HTERT RPE-1 (cell line): ENCODE data around the gene CDH3.

Experiments
- in situ Hi-C: fragments of 300-500 bp; cut with MboI; formaldehyde crosslinking; loops from 4 replicates; pipeline ENCODE4 v1.14.3; 2020; ENCODE audit warnings: low sequenced_read_pairs

CDH3 gene

DNA sequence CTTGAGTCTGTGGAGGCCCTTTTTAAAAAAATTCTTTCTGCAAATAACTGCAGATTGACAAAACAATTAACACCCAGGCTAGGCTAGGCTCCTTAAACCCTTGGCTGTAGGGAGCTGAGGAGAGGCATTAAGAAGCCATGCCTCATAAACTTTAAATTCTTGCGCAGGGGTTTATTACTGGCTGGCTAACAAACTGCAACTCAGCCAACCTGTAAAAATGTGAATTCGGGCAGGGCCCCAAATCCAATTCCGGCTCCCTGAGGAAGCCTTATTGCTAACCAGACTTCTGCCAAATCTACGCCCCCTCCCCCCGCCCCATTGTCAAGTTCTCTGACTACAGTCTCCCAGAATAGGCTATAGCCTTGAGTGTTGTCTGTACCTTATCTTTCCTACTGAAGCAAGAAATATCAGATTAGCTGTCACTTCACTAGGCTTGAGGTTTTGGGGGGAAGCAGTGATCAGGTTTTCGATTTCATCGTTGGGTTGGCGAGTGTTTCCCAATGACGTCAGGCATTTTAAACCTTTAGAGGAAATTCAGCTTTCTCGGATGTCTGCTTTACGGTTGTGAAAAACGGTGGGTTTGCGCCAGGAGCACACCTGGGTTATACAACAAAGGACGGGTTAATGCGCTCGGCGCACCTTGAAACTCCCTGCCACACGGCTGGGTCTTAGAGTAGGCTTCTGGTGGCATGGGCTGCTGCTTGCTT, 2.0 kb downstream of the CDH3 start:
- in situ Hi-C loops = no loop called here

DNA sequence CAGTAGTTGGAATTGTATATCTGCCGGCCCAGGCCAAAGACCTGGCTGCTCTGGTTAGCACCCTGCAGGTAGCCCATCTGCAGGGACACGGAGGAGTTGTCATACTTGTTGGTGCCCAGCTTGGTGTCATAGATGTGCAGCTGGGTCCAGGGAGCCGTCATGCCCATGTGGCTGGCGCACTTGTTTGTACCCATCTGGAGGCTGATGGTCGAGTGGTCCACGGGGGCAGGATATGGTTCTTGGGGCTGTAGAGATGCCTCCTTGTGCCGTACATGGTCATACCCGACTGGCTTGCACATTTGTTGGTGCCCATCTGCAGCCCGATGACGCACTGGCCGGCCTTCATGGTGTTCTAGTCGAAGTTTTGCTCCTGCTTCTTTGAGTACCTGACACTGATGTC, 6.0 kb downstream of the CDH3 start:
- in situ Hi-C loops = no loop called here

DNA sequence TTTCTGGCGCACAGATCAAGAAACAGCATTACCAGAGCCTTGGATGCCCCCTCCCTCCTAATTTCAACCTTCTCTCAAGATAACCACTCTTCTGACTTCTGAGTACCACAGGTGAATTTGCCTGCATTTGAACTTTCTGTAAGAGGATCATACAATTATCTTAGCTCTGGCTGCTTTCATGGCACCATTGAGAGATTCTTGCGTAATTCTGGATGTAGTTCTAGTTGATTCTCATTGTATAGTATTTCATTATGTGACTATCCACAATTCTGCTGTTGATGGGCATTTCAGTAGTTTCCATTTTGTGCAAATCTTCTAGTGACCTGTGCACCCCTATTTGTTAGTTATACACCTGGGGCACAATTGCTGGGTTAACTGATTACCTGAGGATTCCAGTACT, 7.5 kb downstream of the CDH3 start:
- in situ Hi-C loops = no loop called here

DNA sequence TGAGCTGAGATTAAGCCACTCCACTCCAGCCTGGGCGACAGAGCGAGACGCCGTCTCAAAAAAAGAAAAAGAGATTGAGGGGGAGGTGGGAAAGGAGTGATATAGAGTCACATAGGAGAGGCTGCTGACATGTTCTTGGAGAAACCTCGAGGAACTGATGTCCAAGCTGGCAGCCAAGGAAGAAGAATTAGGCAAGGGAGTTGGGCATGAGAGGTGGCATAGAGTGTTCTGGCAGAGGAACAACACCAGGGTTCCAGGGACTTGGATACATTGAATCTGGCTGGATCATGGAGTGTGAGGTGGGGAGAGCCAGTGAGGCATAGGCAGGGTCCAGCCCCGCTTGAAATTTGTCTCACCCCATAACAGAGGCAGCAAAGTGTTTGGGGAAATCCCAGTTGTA, 10.7 kb downstream of the CDH3 start:
- in situ Hi-C loops = no loop called here

DNA sequence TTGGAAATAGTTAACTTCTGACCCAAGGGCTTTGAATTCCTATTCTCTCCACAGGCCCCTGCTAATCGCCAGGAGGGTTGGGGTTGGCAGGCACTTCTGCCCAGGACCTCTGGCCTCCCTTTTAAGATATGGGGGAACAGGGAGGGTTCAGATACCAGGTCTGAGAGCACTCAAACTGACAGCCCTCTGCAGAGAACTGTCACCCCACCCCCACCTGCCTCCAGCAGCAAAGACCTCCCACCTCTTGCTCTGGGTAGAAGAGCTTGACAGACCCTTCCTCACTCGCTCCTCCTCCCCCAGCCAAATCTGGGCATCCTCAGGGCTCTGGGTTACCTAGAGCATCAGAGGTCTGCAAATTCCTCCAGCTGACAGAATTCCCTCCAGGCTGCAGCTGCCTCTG, 11.6 kb downstream of the CDH3 start:
- in situ Hi-C loops = no loop called here

DNA sequence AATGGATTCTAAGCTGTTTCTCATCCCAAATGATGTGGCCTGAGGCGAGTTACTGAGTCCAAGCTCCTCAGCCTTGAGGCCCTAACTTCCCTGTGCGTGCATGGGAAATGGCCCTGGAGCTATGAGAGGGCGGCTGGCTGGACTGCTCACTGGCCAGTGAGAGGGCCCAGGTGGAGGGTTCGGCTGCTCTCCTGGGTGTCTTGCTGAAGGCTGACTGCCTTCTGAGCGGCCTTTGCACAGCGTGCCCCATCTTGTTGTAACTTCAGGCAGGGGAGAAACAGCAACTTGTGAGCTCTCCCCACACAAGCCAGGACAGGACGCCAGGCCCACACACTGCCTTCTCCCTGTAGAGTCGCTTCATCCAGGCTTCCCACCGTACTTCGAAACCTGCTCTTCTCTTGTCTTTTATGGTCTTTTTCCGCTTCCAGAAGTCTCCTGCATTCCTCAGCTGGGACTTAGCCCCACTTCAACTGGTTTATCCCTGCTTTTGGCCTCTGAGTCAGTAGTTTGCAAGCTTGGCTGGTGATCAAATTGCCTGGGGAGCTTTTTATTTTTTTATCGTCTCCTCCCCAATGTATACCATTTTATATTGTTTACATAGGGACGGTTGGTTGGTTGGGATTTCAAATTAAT, 13.3 kb downstream of the CDH3 start:
- in situ Hi-C loops = no loop called here

DNA sequence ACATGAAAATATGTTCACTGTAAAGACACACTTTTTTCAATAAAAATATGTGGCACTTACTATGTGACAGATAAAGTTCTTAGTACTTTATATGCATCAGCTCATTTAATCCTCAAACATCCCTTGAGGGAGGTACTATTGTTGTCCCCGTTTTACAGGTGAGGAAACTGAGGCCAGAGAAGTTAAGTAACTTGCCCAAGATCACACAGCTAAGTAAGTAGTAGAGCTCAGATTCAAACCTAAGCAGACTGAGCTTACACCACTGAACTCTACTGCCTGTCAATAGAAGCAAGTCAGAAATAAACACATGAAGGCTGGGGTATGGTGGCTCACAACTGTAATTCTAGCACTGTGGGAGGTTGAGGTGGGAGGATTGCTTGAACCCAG, 13.9 kb downstream of the CDH3 start:
- in situ Hi-C loops = no loop called here

DNA sequence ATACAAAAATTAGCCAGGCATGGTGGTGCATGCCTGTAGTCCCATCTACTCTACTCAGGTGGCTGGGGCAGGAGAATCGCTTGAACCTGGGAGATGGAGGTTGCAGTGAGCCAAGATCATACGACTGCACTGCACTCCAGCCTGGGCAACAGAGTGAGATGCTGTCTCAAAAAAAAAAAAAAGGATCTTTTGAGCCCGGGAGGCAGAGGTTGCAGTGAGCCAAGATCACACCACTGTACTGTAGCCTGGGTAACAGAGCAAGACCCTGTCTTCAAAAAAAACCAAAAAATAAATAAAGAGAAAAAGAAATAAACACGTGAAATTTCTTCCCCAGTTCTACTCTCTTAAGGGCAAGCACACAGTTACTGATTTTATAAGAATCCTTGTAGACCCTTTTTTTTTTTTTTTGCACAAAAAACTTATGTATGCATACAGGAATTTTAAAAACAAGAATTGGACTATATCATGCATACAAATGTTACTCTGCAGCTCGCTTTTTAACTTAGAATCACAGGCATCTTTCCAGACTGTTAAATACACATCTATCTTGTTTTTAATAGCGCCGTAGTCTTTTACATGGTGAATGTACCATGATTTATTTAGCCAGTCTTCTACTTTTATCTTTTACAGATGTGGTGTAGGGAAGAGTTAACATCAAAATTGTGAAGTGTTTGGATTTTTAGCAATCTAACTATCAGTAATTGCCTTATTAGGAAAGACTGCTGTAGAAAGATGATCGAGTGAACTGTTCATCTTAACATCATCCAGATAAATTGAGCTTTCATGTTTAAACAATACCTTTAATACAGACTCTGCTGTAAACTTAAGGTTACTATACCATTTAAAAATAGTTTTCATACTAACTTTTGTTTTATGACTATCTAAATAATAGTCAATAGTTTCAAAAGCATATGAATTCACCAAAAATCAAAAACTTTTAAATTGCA, 14.6 kb downstream of the CDH3 start:
- in situ Hi-C loops = no loop called here

DNA sequence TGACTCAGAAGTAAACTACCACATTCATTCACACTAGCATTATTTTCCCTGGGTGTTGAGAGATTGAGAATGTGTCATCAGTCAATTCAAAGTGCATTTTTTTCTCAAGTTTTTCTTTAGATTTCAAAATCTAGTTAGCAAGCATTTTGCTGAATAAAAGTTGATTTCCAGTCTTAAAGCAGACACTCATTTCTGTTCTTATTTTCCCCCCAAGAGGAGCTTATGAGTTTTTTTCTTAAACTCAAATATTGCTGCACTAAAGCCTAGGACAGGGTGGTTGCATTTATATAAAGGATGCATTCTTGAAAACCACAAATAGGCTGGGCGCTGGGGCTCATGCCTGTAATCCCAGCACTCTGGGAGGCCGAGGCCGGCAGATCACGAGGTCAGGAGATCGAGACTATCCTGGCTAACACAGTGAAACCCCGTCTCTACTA, 15.3 kb downstream of the CDH3 start:
- in situ Hi-C loops = no loop called here

DNA sequence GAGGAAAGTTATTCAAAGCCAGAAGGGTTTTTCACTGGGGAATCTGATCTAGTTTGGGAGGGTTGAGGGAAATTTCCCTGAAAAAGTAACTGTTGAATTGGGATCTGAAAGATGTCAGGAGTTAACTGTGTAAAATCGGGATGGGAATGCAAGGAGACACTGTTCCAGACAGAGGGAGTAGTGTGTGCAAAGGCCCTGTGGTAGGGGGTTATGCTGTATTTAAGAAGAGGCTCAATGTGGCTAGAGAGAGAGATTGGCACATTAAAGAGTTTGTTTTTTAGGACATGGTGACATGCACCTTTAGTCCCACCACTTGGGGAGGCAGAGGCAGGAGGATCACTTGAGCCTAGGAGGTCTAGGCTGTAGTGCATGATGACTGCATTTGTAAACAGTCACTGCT, 16.9 kb downstream of the CDH3 start:
- in situ Hi-C loops = no loop called here

DNA sequence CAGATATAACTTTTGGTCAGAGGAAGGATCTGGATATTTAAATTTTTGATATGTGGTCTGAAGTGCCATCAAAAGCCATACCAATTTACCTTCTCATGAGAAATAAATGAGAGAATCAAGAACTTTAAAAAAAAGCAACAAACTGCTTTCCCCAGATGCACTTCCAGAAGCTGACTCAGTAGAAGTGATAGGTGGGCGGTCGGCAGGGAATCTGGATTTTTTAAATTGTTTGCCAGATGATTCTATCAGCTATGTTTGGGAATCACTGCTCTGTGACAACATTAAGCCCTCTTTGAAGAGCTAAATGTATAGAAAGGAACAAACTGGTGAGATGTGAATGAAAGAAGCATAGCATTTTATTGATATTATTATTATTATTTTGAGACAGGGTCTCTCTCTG, 19.2 kb downstream of the CDH3 start:
- in situ Hi-C loops = no loop called here

DNA sequence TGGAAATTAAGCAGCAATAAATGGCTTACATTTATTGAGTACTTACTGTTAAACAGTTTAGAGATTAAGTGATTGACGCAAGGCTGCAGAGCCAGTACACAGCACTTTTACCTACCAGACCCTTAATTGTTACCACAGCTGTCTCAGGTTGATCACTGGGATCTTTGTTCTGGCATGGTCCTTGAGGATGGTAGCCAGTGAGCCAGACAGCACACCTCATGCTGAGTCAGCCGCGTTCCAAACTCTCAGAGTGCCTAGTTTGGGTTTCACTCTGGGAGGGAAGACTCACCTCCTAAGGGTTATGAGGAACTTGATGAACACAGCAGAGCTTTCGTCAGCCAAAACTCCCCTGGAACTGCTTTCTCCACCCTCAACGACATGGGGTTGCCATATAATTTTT, 20.4 kb downstream of the CDH3 start:
- in situ Hi-C loops = no loop called here

DNA sequence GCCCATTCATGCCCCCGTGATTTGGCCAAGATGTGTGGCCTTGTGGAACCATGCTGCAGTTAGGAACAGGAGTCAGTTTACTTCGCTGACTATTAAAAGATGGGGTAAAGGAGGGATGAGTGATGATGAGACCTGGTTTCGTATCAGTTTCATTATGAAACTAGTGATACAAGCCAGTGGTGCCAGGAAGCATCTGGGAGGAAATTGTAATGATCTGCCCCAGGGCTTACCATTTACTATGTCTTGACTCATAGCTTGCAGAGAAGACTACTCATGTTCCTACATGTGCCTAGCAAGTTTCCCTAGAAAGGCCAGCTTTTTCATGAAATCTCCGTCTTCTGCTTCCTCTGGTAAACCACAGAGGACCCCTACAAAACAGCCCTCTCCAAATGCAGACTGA, 23.2 kb downstream of the CDH3 start:
- in situ Hi-C loops = no loop called here

DNA sequence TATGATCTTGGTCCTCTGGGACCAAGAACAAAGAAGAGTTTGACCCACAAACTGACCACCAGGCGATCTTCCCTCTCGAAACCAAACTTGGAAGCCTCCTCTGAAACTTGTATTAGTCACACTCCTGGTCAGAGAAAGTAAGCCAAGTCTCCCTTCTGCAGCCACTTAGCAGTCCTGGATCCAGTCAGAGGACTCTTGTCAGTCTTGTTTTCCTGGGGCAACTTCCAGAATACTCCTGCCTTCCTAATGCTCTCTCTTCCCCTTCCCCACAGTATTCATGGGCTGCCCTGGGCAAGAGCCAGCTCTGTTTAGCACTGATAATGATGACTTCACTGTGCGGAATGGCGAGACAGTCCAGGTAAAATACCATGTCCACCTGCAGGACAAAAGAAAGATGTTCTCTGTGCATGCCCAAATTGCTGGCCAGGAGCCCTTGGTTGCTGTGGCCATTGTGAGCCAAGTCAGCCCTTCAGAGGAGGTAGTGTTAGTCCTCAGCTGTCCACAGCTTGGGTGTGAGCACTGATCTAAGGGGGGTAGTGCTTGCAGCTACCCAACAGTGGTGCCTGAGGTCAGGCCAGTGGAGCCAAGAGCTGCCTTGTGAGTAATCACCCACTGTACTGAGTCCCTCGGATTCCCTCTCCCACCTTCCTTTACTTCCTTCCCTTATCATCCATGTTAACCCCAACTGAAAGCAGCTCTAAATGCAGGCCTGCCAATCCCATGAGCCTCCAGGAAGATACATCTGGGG, 31.2 kb downstream of the CDH3 start:
- in situ Hi-C loops = no loop called here

DNA sequence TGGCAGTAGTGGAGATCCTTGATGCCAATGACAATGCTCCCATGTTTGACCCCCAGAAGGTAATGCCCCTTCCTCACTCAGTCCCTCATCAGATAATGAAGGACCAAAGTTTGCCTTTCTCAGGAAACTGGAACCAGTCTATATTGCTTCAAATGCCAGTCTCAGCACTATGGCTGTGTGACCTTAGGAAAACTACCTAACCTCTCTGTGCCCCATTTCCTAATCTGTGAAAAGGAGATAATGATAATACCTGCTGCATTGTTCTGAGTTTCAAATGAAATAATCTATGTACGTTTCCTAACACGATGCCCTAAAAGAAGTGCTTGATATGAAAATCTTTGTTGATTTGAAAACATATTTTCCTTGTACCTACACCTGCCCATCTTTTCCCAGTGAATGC, 35.9 kb downstream of the CDH3 start:
- in situ Hi-C loops = no loop called here

DNA sequence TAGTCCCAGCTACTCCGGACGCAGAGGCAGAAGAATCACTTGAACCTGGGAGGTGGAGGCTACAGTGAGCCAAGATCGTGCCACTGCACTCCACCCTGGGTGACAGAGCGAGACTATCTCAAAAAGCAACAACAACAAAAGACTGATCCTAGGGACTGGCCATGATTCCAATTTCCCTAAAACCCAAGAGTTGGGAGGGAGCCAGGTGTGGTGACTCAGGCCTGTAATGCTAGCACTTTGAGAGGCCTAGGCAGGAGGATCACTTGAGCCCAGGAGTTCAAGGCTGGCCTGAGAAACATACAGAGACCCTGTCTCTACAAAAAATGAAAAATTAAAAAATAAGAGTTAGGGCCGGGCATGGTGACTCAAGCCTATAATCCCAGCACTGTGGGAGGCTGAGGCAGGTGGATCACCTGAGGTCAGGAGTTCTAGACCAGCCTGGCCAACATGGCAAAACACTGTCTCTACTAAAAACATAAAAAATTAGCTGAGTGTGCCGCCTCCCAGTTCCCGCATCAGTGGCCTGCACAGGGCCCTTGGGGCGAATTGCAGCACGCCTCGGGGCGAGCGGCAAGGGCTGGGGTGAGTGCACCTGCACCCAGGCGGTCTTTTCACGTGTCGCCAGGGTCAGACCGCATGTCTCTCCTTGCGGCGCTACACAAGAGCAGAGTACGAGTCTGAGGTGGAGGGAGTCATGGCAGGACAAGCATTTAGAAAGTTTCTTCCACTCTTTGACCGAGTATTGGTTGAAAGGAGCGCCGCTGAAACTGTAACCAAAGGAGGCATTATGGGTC, 40.8 kb downstream of the CDH3 start:
- in situ Hi-C loops = no loop called here

DNA sequence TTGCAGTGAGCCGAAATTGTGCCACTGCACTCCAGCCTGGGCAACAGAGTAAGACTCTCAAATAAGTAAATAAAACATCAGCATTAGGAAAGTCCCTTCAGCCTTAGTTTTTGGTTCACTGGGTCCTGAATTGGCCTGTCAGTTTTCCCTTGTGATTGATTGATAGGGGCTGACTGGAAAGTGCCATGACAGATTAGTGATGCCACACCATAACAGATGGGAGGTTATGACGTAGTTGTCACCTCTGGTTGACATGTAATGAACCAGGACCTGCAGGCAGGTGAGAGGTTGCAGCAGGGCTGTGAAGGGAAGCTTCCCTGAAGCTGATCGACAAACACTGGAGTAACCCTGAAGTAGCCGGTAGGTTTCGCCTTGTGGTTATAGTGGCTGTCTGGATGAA, 41.8 kb downstream of the CDH3 start:
- in situ Hi-C loops = no loop called here

DNA sequence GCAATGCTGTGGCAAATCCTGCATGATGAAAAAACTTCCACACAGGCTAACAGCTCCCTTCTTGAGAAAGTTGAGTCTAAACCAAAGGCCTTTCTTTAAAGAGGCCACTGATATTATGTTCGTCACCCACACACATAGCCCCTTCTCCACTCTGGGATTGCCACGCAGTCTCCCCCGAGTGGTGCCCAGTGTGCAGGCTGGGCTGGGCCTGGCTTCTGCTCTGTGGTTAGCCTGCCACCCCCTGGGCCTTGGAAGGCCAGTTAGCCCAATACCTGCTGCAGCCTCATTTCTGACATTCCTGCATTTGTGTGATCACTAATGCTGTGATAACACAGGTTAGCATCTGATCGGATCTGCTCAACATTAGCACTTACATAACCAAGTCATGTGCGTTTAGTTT, 44.8 kb downstream of the CDH3 start:
- in situ Hi-C loops = no loop called here

DNA sequence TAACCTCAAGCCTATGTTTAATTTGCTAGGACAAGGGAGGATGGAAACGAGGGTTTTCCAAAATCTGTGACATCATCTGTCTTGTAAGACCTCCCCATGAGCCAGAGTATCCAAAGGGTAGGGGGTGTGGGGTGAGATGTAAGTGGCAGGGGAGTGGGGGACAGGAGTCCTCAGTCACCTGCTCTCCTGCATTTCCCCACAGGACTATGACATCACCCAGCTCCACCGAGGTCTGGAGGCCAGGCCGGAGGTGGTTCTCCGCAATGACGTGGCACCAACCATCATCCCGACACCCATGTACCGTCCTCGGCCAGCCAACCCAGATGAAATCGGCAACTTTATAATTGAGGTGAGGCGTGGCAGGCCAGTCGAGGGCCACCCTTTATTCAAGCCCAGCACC, 50.5 kb downstream of the CDH3 start:
- in situ Hi-C loops = no loop called here

DNA sequence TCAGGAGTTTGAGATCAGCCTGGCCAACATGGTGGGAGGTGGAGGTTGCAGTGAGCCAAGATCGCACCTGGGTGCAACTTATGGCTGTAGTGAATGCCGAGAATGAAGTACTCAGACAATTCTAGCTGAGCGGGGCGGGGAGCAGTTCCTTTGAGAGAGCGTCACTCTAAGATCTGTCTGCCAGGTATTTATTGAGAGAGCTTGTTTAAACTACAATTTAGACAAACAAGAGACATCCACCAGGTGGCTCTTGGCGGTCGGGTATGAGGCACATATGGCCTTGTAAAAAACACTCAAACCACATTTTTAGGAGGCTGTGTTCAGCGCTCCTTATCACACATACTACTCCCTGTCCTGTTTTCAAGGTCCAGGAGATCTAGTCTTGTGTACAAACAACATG, 51.4 kb downstream of the CDH3 start:
- in situ Hi-C loops = no loop called here
